Neural cell (in vitro differentiated cells): Measurements from ENCODE around the gene DSPP. TPM values are rescaled to one million over a fixed set of nuclear protein-coding genes. Genes with fewer than 3 reads are reported as not detected.

ENCODE experiments used
- H2AFZ ChIP-seq: fragments of 200-600, 300-800 bp; sonication (generic), shearing (Covaris generic); 2 replicates; pipeline ENCODE4 v1.6.0; 2014; ENCODE audit warnings: low read depth, mild to moderate bottlenecking, antibody characterized with exemption, low read length, moderate library complexity
- H3F3A ChIP-seq: fragments of 200-600 bp; shearing (Covaris generic); 2 replicates; pipeline ENCODE4 v1.6.1; 2016; ENCODE audit warnings: mild to moderate bottlenecking, moderate library complexity, mixed read lengths, antibody characterized with exemption, low read length; ENCODE audit not compliant: insufficient read depth, poor library complexity, severe bottlenecking
- H3K27ac ChIP-seq: fragments of 200-600, 300-800 bp; sonication (generic), shearing (Covaris generic); 2 replicates; pipeline ENCODE4 v1.5.1; 2014; ENCODE audit warnings: mild to moderate bottlenecking, low read length, moderate library complexity
- H3K27me3 ChIP-seq: fragments of 300-800, 200-600 bp; sonication (generic), shearing (Covaris generic); 2 replicates; pipeline ENCODE4 v1.6.0; 2014; ENCODE audit warnings: mild to moderate bottlenecking, low read depth, low read length, moderate library complexity; ENCODE audit not compliant: insufficient read depth
- H3K36me3 ChIP-seq: fragments of 300-800, 200-600 bp; sonication (generic), shearing (Covaris generic); 2 replicates; pipeline ENCODE4 v1.5.1; 2014; ENCODE audit warnings: mild to moderate bottlenecking, antibody characterized with exemption, low read length, moderate library complexity; ENCODE audit not compliant: insufficient read depth
- H3K4me2 ChIP-seq: fragments of 300-800, 200-600 bp; sonication (generic), shearing (Covaris generic); 2 replicates; pipeline ENCODE4 v1.6.0; 2014; ENCODE audit warnings: mild to moderate bottlenecking, low read length
- H3K4me3 ChIP-seq: fragments of 300-800, 200-600 bp; sonication (generic), shearing (Covaris generic); 2 replicates; pipeline ENCODE4 v1.5.1; 2014; ENCODE audit warnings: mild to moderate bottlenecking, low read length, moderate library complexity
- H3K79me2 ChIP-seq: fragments of 200-600 bp; shearing (Covaris generic); replicated peaks from 2 replicates; pipeline ENCODE4 v1.6.0; 2014; ENCODE audit warnings: mild to moderate bottlenecking, low read length, moderate library complexity; ENCODE audit not compliant: insufficient read depth
- H3K9ac ChIP-seq: fragments of 300-800, 200-600 bp; sonication (generic), shearing (Covaris generic); 2 replicates; pipeline ENCODE4 v1.6.1; 2016; ENCODE audit warnings: mild to moderate bottlenecking, low read length, mixed read lengths
- H3K9me2 ChIP-seq: fragments of 200-600 bp; shearing (Covaris generic); 2 replicates; pipeline ENCODE4 v1.6.1; 2016; ENCODE audit warnings: mild to moderate bottlenecking, low read length, mixed read lengths; ENCODE audit not compliant: insufficient read depth
- H3K9me3 ChIP-seq: fragments of 200-600, 300-800 bp; sonication (generic), shearing (Covaris generic); 2 replicates; pipeline ENCODE4 v1.6.1; 2016; ENCODE audit warnings: mild to moderate bottlenecking, mixed run types, low read length, moderate library complexity, mixed read lengths
- H4K20me1 ChIP-seq: fragments of 200-600 bp; shearing (Covaris generic); 2 replicates; pipeline ENCODE4 v1.6.1; 2016; ENCODE audit warnings: mild to moderate bottlenecking, mixed run types; ENCODE audit not compliant: insufficient read depth
- EP300 ChIP-seq: fragments of 450-650 bp; conservative IDR thresholded peaks from 2 replicates; pipeline ENCODE4 v1.6.1; 2014; ENCODE audit warnings: antibody characterized with exemption, mild to moderate bottlenecking, moderate library complexity; ENCODE audit not compliant: poor library complexity, severe bottlenecking
- EZH2 ChIP-seq: fragments of 200-600, 300-800 bp; shearing (Covaris generic), sonication (generic); IDR thresholded peaks from 2 replicates; pipeline ENCODE4 v1.6.1; 2014; ENCODE audit warnings: antibody characterized with exemption, low read length, borderline replicate concordance, mild to moderate bottlenecking; ENCODE audit not compliant: insufficient read depth, poor library complexity, severe bottlenecking
- MXI1 ChIP-seq: fragments of 450-650 bp; conservative IDR thresholded peaks from 2 replicates; pipeline ENCODE4 v1.6.1; 2014; ENCODE audit warnings: antibody characterized with exemption, mild to moderate bottlenecking; ENCODE audit not compliant: poor library complexity, severe bottlenecking
- POLR2AphosphoS5 ChIP-seq: IDR thresholded peaks from 2 replicates; pipeline ENCODE4 v1.6.1; 2012
- RAD21 ChIP-seq: fragments of 450-650 bp; conservative IDR thresholded peaks from 2 replicates; pipeline ENCODE4 v1.6.1; 2014; ENCODE audit warnings: antibody characterized with exemption, mild to moderate bottlenecking, moderate library complexity
- SMC3 ChIP-seq: fragments of 450-650 bp; conservative IDR thresholded peaks from 2 replicates; pipeline ENCODE4 v1.6.1; 2014; ENCODE audit warnings: antibody characterized with exemption, mild to moderate bottlenecking, moderate library complexity; ENCODE audit not compliant: poor library complexity
- TAF1 ChIP-seq: IDR thresholded peaks from 2 replicates; pipeline ENCODE4 v1.6.1; 2012; ENCODE audit warnings: low read depth
- polyA plus RNA-seq: library from polyadenylated mRNA; depleted of rRNA; stranded (reverse); fragments of >200 nt; gene quantifications from 2 replicates; pipeline ENCODE4 v1.2.3, GENCODE V29; 2014
- TF ChIP-seq, protein P1 (sequence below): fragments of 450-650 bp; IDR thresholded peaks from 2 replicates; pipeline ENCODE4 v1.5.1; 2014; ENCODE audit warnings: antibody characterized with exemption, mild to moderate bottlenecking, moderate library complexity; ENCODE audit not compliant: poor library complexity, severe bottlenecking
- TF ChIP-seq, protein P2 (sequence below): IDR thresholded peaks from 2 replicates; pipeline ENCODE4 v1.6.1; 2012; ENCODE audit warnings: borderline replicate concordance

DSPP gene
- polyA plus RNA-seq, 1 donor from 2014 or later: not detected

DNA sequence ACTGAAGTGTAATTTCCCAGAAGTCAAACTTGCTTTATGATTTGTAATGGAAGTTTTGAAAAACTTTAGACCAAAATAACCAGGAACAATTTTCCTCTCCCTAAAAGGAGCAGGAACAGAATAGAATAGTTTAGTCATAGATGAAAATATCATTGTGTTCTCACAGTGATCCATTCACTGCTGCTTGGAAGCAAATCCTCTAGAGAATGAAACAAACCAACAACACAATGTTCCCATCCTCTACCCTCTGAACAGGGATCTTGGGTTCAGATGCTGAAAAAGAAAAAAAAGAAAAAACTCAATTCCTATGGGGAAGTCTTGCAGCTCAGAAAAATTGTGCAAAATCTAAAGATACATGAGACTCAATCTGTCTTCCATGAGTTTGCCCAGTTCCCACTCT is 12.2 kb downstream of the DSPP start:
- Histone ChIP-seq H3K9me3 (no peaks in the 10 kb centered on the region), H3K27me3 (no peaks in the 10 kb centered on the region), H3K27ac (no peak overlapping the region), H3K4me2 (no peak overlapping the region), H3K9me2 (no peaks in the 10 kb centered on the region), H3K36me3 (no peaks in the 10 kb centered on the region), H4K20me1 (no peaks in the 10 kb centered on the region), H3K4me3 (no peak overlapping the region), H3K79me2 (no peaks in the 10 kb centered on the region), H3F3A (no peaks in the 10 kb centered on the region), H2AFZ (no peak overlapping the region), H3K9ac (no peak overlapping the region)
- TF ChIP-seq SMC3: no peak
- no peak for TF ChIP-seq POLR2AphosphoS5
- TF ChIP-seq, protein P1, sequence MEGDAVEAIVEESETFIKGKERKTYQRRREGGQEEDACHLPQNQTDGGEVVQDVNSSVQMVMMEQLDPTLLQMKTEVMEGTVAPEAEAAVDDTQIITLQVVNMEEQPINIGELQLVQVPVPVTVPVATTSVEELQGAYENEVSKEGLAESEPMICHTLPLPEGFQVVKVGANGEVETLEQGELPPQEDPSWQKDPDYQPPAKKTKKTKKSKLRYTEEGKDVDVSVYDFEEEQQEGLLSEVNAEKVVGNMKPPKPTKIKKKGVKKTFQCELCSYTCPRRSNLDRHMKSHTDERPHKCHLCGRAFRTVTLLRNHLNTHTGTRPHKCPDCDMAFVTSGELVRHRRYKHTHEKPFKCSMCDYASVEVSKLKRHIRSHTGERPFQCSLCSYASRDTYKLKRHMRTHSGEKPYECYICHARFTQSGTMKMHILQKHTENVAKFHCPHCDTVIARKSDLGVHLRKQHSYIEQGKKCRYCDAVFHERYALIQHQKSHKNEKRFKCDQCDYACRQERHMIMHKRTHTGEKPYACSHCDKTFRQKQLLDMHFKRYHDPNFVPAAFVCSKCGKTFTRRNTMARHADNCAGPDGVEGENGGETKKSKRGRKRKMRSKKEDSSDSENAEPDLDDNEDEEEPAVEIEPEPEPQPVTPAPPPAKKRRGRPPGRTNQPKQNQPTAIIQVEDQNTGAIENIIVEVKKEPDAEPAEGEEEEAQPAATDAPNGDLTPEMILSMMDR: no peak
- no peak for TF ChIP-seq EZH2
- TF ChIP-seq MXI1: no peak
- no peak for TF ChIP-seq RAD21
- TF ChIP-seq TAF1: no peak
- TF ChIP-seq, protein P2, sequence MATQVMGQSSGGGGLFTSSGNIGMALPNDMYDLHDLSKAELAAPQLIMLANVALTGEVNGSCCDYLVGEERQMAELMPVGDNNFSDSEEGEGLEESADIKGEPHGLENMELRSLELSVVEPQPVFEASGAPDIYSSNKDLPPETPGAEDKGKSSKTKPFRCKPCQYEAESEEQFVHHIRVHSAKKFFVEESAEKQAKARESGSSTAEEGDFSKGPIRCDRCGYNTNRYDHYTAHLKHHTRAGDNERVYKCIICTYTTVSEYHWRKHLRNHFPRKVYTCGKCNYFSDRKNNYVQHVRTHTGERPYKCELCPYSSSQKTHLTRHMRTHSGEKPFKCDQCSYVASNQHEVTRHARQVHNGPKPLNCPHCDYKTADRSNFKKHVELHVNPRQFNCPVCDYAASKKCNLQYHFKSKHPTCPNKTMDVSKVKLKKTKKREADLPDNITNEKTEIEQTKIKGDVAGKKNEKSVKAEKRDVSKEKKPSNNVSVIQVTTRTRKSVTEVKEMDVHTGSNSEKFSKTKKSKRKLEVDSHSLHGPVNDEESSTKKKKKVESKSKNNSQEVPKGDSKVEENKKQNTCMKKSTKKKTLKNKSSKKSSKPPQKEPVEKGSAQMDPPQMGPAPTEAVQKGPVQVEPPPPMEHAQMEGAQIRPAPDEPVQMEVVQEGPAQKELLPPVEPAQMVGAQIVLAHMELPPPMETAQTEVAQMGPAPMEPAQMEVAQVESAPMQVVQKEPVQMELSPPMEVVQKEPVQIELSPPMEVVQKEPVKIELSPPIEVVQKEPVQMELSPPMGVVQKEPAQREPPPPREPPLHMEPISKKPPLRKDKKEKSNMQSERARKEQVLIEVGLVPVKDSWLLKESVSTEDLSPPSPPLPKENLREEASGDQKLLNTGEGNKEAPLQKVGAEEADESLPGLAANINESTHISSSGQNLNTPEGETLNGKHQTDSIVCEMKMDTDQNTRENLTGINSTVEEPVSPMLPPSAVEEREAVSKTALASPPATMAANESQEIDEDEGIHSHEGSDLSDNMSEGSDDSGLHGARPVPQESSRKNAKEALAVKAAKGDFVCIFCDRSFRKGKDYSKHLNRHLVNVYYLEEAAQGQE: no peak
- no peak for TF ChIP-seq EP300

DNA sequence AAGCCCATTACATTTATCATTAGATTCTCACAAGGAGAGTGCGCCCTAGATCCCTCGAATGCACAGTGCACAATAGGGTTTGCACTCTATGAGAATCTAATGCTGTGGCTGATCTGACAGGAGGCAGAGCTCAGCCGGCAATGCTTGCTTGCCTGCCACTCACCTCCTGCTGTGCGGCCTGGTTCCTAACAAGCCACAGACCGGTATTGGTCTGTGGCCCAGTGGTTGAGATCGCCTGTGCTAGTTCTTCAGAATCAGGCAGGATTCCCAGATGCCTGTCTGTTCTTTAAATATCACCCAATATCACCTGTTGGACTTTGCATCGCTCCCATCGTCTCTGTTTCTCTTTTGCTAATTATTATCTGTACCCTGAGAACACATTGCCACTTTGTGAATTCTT is 14.0 kb downstream of the DSPP start:
- H4K20me1 ChIP-seq: no peaks in the 10 kb centered on the region
- H3K27me3 ChIP-seq: no peaks in the 10 kb centered on the region
- no peaks in the 10 kb centered on the region for H3K36me3 ChIP-seq
- H3K4me3 ChIP-seq: no peak overlapping the region
- no peaks in the 10 kb centered on the region for H3K9me3 ChIP-seq
- no peak overlapping the region for H3K4me2 ChIP-seq
- no peak overlapping the region for H3K27ac ChIP-seq
- H3K9me2 ChIP-seq: no peaks in the 10 kb centered on the region
- H3F3A ChIP-seq: no peaks in the 10 kb centered on the region
- TF ChIP-seq RAD21 (no peak), SMC3 (no peak), EP300 (no peak)
- TF ChIP-seq, protein P2: no peak
- no peak overlapping the region for H3K9ac ChIP-seq
- no peaks in the 10 kb centered on the region for H3K79me2 ChIP-seq
- no peak overlapping the region for H2AFZ ChIP-seq
